HG03469 (cell line): ENCODE measurements around the gene DISP2.

Experiments used
- ATAC-seq: cut with Tn5 transposase; IDR thresholded peaks from one replicate; pipeline ENCODE4 v1.9.1; 2021; ENCODE audit warnings: mild to moderate bottlenecking, moderate library complexity, moderate number of reproducible peaks; ENCODE audit not compliant: unreplicated experiment

The DISP2 gene

GRCh38 chr15:40361640-40362039 is 3.6 kb downstream of the DISP2 start:
- no peak for ATAC-seq

GRCh38 chr15:40363611-40364010 is 5.6 kb downstream of the DISP2 start:
- ATAC-seq: no peak

- no peak for ATAC-seq
Measured at GRCh38 chr15:40364251-40364650, 6.2 kb downstream of the DISP2 start.

GRCh38 chr15:40365016-40365415 is 7.0 kb downstream of the DISP2 start:
- no peak for ATAC-seq

- ATAC-seq: no peak
Measured at GRCh38 chr15:40365624-40366456, 7.8 kb downstream of the DISP2 start.

- ATAC-seq: no peak
Measured at GRCh38 chr15:40366457-40367370, 8.7 kb downstream of the DISP2 start.

- no peak for ATAC-seq
Measured at GRCh38 chr15:40367371-40367685, 9.3 kb downstream of the DISP2 start.

GRCh38 chr15:40367686-40368611 is 9.9 kb downstream of the DISP2 start:
- peak; percentile 69 for ATAC-seq

GRCh38 chr15:40368719-40369473 is 10.9 kb downstream of the DISP2 start:
- ATAC-seq: no peak

- ATAC-seq: no peak
Measured at GRCh38 chr15:40369474-40369869, 11.5 kb downstream of the DISP2 start.

- ATAC-seq: no peak
Measured at GRCh38 chr15:40369971-40370370, 12.0 kb downstream of the DISP2 start.

GRCh38 chr15:40372981-40373380 is 15.0 kb downstream of the DISP2 start:
- no peak for ATAC-seq

GRCh38 chr15:40377606-40378005 is 19.6 kb downstream of the DISP2 start:
- ATAC-seq: no peak

- ATAC-seq: no peak
Measured at GRCh38 chr15:40379374-40379773, 21.4 kb downstream of the DISP2 start.

GRCh38 chr15:40379853-40380252 is 21.8 kb downstream of the DISP2 start:
- ATAC-seq: no peak

GRCh38 chr15:40380636-40381035 is 22.6 kb downstream of the DISP2 start:
- no peak for ATAC-seq

- ATAC-seq: no peak
Measured at GRCh38 chr15:40381818-40382529, 24.0 kb downstream of the DISP2 start.

GRCh38 chr15:40382580-40383456 is 24.8 kb downstream of the DISP2 start, which contains the start of gene KNSTRN:
Gene KNSTRN, plus strand, starts transcription at chr15:40382721. Its CDS starts 115 bp downstream, at chr15:40382836.
- peak; percentile 93 for ATAC-seq
